ENCODE measurements around the gene MYH7.

MYH7 gene

DNA sequence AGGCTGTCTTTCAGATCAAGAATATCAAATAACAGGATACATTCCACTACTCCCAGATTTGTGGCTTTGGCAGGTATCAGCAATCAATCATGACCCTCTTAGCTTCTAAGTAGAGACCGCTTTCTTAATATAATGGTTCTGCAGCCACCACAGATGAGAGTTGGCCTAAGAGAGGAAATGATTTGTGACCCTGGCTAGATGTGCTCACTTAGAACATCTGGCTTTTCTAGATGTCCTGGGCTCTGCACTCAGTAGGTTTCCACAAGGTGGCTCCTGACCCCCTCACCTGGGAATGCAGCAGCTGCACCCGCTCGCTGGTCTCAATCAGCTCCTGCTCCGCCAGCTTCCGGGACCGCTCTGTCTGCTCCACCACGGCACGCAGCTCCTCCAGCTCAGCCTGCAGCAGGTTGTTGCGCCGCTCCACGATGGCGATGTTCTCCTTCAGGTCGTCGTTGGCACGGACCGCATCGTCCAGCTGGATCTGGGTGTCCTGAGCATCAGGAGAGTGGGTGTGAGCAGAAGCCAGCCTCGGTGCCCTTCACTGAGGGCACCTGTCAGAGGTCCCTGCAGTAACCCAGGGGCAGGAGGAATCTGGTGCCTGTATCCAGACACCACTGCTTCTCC is 49.7 kb downstream of the MYH7 start:
- no peak for DNase-seq

DNA sequence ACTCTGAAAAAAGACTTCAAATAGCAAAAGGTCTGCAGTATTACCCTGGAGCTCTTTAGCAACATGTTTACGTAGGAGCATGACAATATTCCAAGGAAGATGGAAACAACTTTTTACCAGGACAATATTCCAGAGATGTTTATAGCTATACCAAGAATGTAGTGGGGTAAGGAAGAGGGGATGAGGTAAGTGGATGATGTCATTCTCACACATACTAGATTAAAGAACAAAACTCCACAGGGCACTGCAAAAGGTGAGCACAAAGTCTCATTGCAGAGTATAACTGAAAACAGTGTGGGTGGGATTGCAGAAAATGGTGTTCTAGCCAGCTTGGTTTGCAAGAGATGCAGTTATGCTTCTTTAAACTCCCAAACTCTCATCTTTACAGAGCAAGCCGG is 50.2 kb downstream of the MYH7 start:
- DNase-seq, result no peak

DNA sequence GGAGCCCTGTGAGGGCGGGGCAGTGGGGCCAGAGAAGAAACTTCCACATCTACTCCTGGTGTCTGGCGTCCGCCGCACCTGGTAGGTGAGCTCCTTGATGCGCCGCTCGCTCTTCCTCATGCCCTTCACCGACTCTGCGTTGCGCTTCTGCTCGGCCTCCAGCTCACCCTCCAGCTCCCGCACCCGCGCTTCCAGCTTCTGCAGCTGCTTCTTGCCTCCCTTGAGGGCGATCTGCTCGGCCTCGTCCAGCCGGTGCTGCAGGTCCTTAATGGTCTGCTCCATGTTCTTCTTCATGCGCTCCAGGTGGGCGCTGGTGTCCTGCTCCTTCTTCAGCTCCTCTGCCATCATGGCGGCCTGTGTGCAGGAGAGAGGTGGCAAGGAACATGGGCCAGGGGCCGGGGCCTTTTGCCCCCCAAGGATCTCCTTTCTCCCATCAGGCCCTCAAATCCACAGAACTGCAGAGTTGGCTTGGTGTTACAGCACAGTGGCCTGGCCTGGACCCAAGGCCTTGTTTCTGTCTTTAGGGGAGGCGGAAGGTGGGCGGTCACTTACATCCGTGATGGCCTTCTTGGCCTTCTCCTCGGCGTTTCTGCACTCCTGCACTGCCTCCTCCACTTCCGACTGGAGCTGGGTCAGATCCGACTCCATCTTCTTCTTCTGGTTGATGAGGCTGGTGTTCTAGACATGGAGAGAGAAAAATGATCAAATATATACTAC is 50.9 kb downstream of the MYH7 start:
- no peak for DNase-seq

DNA sequence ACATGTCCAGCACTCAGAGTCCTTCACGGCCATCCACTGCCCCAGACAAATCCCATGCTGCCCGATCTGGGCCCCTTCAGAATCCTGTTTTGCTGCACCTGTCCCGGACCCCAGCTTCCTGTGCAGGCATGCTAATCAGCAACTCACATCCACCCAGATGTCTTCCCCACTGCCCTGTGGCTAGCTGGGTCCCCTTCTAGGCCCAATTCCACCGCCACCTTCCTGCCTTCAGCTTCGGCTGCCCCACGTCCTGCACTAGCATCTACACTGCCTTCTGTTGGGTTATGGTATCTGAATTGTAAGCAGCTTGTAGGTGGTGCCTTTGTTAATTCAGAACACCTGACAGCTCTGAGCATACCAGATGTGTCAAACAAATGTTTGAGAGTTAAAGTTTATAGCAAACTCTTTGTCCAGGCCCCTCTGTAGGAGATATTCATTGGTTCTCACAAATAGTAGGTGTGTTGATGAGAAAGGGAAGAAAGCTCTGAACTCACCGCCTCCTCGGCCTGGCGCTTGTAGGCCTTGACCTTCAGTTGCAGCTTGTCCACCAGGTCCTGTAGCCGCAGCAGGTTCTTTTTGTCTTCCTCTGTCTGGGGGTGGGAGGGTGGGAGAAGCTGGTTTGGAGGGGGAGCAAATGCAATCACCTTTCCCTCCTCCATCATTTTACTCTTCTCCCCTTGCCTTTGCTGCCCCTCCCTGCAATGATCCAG is 52.6 kb downstream of the MYH7 start:
- no peak for DNase-seq

DNA sequence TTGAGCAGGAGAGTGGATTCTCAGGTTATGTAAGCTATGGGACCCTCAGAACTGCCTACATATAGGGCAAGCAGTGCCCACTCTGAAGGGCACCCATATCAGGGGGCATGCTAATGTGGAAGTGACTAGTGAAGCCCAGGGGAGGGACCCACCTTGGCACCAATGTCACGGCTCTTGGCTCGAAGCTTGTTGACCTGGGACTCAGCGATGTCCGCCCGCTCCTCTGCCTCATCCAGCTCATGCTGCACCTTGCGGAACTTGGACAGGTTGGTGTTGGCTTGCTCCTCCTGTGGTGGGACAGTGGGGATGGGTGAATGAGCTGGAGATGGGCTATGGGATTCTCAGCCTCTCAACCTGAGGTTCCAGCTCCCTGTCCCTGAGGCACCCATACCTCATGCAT is 53.2 kb downstream of the MYH7 start:
- no peak for DNase-seq

DNA sequence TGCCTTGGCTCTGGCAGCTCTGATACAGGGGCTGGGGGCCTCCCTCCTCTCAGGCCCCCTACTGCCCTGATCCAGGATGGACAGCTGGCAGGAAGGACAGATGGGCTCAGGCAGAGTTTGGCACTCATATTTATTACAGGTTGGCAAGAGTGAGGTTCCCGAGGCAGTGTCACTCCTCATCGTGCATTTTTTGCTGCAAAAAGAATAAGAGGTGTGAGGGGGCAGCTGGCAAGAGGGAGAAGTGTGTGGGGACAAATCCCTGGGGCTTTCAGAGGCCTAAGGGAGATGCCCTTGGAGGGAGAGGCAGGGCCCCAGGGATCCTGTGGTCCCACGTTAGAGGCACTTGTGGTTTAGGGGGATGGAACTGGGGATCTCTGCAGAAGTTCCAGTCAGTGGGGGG is 53.6 kb downstream of the MYH7 start:
- DNase-seq, result no peak

DNA sequence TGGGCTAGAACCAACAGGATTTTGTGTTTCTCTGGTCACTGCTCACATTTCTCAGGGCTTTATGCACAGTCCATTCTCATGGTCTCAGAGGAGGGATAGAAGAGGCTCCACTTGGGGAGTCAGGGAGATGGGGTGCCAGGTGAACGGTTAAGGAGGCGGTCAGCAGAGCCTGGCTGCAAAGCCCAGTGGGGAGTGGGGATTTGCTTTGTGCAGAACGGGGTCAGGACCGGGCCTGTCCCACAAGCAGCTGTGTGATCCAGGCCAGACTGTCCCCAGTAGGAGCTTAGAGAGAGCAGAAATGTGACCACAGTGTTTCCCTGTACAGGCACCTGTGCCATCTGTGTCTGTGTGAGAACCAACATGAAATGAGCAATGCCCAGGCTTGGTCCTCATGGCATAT is 54.5 kb downstream of the MYH7 start:
- no peak for DNase-seq

DNA sequence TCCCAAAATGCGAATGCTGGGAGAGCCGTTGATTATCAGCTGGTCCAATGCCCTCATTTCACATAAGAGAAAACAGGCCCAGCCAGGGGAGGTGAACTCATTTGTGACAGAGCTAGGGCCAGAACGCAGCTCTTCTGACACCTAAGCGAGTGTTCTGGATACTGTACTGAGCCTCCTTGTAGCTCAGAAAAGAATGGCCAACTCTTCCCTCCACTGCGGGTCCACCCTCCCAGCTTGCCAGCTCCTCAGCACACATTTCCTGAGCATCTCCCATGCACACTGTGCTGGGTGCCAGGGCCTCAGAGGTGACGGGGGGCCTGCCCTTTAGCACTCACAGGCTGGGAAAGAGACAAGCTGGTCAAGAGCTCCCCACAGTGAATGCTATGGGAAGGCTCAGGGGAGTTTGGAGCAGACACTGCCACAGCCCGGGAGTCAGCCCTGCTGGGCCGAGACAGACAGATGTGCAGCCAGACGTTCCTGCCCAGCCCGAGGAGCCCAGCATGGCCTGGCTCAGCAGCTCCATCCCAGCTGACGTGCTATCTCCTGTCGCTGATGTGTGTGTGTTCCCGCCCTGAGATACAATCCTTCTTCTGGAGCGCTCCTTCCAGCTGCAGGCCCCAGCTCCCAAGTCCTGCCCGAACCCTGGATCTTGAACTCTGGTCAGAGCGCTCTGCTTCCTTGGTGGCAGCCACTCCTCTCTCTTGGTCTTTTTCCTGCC is 55.1 kb downstream of the MYH7 start:
- no peak for DNase-seq

DNA sequence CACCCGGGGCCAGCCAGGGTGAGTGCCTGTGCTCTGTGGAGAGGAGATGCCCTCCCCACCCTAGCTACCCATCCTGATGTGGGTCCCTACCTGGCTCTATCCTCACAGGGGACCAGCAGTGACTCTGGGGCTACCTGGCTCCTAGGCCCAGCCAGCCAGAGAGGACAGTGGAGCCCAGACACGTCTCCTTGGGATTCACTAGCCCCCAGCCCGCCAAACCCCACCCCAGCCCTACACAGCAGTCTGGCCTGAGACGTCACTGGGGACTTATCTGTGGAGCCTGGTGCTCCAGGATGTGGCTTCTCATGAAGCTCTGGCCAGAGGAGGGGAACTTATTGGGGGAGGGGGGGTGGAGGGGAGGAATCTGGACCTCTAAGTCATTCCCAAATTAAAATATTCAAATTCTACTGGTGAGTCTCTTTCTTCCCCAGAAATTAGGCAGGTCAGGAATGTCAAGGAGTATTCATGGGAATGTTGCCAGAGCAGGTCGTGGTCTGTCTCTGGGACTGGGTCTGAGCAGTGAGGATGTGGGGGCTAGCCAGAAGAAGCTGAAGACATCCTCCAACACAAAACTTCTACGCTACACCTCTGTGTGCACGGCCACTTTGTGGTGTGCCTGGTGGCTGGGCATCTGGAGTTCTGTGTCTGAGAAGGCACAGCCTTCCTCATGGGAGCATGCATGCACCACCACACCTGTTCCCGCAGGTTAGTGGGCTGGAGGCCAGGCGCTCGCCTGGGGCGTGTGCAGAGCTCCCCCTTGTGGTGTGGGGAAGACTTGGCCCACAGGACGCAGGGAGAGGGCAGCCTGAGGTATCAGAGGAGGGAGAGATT is 55.9 kb downstream of the MYH7 start:
- peak; percentile 73 for DNase-seq

DNA sequence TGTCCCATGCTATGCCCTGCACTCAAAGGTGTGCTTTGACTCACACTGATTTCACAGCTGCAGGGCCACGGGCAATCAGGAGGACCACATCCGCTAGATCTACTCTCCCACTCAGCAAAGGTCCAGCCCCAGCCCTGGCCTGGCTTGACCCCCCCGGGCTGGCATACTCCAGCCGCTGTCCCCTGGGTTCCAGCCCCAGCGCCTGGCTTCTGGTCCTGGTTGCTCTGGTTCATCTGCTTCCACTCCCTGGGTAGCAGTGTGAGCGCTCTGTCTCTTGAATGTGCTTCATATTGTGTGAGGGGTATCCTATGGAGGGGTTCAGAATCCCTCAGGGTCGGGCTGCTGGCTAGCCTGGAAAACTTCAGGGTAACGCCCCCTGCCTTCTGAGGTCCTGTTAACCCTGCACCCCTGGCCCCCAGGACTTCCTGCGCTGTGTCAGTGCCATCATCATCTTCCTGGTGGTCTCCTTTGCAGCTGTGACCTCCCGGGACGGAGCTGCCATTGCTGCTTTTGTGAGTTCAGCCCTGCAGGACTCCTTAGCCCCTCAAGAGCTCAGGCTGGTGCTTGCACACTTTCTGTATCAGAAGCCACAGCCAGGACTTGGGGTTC is 56.7 kb downstream of the MYH7 start:
- DNase-seq, result no peak

DNA sequence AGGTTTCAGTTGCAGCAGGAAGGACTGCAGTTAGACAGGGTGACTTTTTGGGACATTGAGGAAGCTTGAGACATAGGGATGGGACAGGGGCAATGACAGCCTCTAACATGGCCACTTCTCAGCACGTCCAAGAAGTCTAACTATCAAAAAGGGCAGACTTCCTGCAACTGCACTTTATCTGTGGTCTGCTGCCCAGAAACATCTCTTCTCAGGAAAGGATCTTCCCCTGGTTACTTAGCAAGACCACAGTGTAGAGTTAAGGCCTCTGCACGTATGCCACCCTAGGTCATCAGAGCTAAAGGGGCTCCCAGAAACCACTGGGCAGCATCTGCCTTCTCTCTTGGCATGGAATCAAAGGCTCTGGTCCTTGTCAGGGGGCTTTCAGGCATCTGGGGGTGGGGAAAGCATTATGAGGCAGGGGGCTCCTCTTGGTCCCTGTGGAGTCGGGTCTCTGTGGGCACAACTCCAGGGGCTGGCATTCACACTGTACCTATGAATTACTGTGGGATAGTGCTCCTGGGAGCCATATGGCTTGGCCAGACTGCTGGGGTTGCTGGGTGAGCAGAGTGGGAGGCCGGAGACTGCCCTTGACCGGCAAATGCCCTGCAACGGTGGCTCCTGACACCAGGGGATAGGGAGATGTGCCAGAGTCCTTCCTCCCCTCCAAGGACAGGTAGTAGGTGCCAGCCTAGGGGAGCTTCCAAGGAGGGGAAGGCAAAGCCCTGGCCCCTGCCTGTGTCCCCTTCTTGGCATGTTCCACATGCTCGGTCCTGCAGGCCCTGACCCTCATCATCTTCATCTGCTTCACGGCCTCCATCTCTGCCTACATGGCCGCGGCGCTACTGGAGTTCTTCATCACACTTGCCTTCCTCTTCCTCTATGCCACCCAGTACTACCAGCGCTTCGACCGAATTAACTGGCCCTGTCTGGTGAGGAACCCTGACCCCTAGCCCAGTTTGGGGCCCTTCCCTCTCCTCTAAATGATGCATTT is 57.6 kb downstream of the MYH7 start:
- DNase-seq, result no peak

DNA sequence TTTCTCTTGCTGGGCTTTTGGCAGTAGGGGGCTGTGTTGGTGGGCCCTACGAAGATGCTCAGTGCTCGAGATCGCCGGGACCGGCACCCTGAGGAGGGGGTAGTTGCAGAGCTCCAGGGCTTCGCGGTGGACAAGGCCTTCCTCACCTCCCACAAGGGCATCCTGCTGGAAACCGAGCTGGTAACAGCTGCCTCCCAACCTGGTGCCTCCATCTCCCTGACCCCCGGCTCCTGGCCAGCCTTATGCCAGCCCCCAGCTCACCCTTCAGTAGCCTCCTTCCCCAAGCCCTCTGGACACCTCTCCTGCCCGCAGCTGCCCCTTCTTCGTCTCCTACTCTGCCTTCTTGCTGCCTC is 58.3 kb downstream of the MYH7 start:
- DNase-seq, result no peak

DNA sequence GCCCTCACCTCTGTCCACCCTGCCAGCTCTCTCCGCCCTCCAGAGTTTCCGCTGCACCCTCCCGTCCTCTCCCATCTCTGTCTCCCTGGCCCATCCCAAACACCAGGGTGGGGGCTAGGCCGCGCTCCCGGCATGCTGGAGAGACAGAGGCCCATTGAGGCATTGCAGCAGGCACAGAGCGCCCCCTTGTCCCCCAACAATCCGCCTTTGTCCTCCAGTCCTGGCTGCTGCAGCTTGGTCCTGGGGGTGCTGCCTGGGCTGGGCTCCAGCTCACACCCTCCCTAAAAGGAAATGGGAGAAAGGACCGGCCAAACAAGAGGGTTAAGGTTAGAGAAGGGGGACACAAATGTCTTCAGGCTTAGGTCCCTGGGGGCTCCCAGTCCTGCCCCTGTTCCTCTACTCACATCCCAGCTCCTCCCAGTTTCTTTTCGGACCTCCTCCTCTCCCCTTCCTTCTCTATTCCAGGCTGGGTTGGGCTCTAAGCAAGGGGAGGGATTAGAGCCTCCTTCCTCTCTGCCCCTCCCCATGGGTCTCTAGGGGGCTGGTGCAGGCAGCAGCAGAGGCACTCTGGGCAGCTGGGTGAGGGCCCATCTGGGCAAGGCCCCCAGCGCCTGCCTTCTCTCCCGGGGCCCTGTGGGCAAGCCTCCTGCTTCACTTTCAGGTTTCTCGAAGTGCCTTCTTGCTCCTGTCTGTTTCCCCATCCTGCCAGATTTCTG is 58.8 kb downstream of the MYH7 start, which contains the start of gene CMTM5:
Gene CMTM5, plus strand, starts transcription at position 565 of the 716 bp plus-strand sequence. CDS start 206 bp downstream, outside the sequence.
- DNase-seq, result peak; percentile 50

DNA sequence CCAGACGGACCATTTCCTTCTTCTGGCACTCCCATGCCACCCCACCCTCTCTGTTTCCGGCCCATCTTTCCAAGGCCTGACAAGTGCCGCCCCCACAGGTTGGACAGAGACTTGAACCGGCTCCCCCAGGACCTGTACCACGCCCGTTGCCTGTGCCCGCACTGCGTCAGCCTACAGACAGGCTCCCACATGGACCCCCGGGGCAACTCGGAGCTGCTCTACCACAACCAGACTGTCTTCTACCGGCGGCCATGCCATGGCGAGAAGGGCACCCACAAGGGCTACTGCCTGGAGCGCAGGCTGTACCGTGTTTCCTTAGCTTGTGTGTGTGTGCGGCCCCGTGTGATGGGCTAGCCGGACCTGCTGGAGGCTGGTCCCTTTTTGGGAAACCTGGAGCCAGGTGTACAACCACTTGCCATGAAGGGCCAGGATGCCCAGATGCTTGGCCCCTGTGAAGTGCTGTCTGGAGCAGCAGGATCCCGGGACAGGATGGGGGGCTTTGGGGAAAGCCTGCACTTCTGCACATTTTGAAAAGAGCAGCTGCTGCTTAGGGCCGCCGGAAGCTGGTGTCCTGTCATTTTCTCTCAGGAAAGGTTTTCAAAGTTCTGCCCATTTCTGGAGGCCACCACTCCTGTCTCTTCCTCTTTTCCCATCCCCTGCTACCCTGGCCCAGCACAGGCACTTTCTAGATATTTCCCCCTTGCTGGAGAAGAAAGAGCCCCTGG is 59.8 kb downstream of the MYH7 start:
- no peak for DNase-seq

DNA sequence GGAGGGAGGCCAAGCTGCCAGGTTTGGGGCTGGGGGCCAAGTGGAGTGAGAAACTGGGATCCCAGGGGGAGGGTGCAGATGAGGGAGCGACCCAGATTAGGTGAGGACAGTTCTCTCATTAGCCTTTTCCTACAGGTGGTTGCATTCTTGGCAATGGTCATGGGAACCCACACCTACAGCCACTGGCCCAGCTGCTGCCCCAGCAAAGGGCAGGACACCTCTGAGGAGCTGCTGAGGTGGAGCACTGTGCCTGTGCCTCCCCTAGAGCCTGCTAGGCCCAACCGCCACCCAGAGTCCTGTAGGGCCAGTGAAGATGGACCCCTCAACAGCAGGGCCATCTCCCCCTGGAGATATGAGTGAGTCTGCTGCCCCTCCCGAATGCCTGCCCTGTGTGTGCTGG is 62.4 kb downstream of the MYH7 start:
- no peak for DNase-seq

DNA sequence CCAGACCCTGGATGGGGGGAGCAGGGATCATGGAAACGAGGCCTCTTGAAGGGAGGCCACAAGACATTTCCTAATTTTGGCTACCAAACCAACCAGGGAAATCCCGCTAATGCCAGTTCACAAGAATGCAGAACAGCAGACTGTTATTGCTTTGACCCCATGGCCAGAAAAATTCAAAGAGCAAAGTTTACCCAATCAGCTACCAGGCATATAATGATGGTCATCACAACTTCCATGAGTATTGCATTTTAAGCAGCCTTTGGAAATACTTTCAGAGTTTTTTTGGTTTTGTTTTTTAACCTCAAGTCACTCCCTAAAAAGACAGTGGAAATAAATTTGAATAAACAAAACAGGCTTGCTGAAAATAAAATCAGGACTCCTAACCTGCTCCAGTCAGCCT is 63.0 kb downstream of the MYH7 start, which contains the start of gene IL25:
Gene IL25, plus strand, starts transcription at position 301 of the 400 bp plus-strand sequence.
- DNase-seq, result no peak

DNA sequence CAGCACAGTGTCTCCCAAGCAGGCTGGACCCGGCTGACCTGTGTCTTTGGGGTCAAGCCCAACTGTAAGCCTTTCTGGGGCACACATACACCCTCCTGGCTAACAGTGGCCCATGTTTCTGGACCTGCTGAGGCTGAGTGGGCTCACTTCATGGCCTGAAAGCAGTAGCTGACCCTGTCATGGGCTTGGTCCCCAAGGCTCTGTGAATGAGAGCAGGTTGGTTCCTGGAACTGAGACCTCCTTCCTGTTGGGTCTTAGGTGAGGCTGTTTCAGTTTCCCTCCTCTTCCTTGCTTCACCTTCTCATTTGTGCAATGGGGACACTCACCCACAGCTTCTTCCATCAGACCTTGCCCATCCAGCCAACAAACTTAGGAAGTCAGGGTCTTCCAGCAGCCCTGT is 63.6 kb downstream of the MYH7 start:
- DNase-seq, result no peak

DNA sequence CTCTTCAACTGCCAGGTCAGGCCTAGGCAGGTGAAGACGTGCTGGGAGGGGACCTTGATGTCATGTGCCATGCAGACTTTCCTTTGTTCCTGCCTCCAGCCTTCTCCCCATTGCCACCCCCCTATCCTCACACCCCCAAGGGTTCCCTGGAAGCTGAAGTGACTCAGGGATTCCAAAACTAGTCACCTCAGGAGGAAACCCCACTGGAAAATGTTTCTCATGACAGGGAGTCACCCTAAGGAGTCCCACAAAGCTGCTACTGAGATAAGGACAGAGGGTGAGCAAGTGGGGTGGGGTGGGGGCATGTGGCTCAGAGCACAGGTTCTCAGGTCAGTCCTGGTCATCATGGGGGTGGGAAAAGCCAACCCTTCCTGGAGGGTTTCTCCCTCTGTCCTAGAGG is 65.2 kb downstream of the MYH7 start:
- no peak for DNase-seq

DNA sequence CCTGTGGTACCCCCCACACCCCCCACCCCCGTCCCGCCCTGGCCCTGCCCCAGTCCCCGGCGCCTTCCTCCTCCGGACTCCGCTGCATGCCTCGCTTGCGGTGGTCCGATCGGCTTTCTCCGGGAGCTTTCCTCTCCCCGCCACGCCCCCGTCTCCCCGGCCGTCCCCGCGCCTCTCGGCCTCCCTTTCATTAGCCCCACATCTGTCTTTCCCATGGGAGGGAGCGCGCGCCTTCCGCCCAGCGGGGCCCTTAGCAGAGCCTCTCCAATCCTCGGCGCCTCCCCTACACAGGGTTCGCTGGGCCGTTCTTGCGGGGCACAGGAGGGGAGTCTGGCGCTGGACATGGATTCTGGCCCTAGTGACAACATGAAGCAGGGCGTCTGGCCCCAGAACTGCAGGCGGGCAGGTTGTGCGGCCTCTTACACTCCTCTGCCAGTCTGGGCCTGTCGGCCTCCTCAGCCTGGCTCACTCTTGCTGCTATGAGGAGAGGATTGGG is 69.0 kb downstream of the MYH7 start:
- peak; percentile 65 for DNase-seq

All from NCI-H1436 (cell line).